HG03095 (cell line): ENCODE measurements around the gene C15orf39.
"Not testable (repeated sequence)": the region's sequence is repeated elsewhere in the genome, so short reads cannot be mapped to it uniquely, and the experiment has no call there.

ENCODE experiments used
- ATAC-seq: cut with Tn5 transposase; IDR thresholded peaks from one replicate; pipeline ENCODE4 v1.9.1; 2021; ENCODE audit warnings: moderate library complexity; ENCODE audit not compliant: unreplicated experiment

The C15orf39 gene

GRCh38 chr15:75201616-75202250 lies at the start of gene C15orf39:
Gene C15orf39, plus strand, starts transcription at chr15:75201882. Its CDS starts 4,167 bp downstream, at chr15:75206049.
- peak; percentile 36 for ATAC-seq

- no peak for ATAC-seq
These were observed 49.2 kb upstream of the C15orf39 start for GRCh38 chr15:75152382-75153079.

GRCh38 chr15:75153087-75153486 lies 48.6 kb upstream of the C15orf39 start:
- ATAC-seq = no peak

- ATAC-seq = no peak
These were observed 48.0 kb upstream of the C15orf39 start for GRCh38 chr15:75153565-75154276.

GRCh38 chr15:75154461-75155062 lies 47.1 kb upstream of the C15orf39 start:
- no peak for ATAC-seq

- no peak for ATAC-seq
These were observed 45.1 kb upstream of the C15orf39 start for GRCh38 chr15:75156326-75157215.

- ATAC-seq = no peak
These were observed 43.3 kb upstream of the C15orf39 start for GRCh38 chr15:75158402-75158801.

- ATAC-seq = no peak
These were observed 42.4 kb upstream of the C15orf39 start for GRCh38 chr15:75159244-75159643.

GRCh38 chr15:75161106-75161916 lies 40.4 kb upstream of the C15orf39 start:
- no peak for ATAC-seq

GRCh38 chr15:75161917-75162414 lies 39.7 kb upstream of the C15orf39 start:
- no peak for ATAC-seq

- ATAC-seq = no peak
These were observed 38.5 kb upstream of the C15orf39 start for GRCh38 chr15:75163150-75163564.

- no peak for ATAC-seq
These were observed 36.9 kb upstream of the C15orf39 start for GRCh38 chr15:75164625-75165350.

- ATAC-seq = not testable (repeated sequence)
These were observed 35.1 kb upstream of the C15orf39 start for GRCh38 chr15:75166489-75167063.

- ATAC-seq = no peak
These were observed 33.9 kb upstream of the C15orf39 start for GRCh38 chr15:75167588-75168350.

- no peak for ATAC-seq
These were observed 33.3 kb upstream of the C15orf39 start for GRCh38 chr15:75168374-75168773.

- ATAC-seq = no peak
These were observed 31.5 kb upstream of the C15orf39 start for GRCh38 chr15:75170203-75170602.

- no peak for ATAC-seq
These were observed 30.9 kb upstream of the C15orf39 start for GRCh38 chr15:75170711-75171341.
